A549 (cell line): ENCODE measurements around the gene CADPS2. TPM values are rescaled to one million over a fixed set of nuclear protein-coding genes. Genes with fewer than 3 reads are reported as not detected.

Experiments used
- ATAC-seq, 2 experiments: fragments of 200-7000 bp in 1 of 2; fragments of >200 bp in 1 of 2; cut with Nextera tagmentation in 1 of 2; cut with Tn5 transposase in 1 of 2; 3 replicates each; pipeline versions ENCODE4 v1.8.0 to v1.9.1; 2018 to 2020; ENCODE audit warnings: mild to moderate bottlenecking in 1 of 2, moderate library complexity in 1 of 2
- CTCF ChIA-PET: fragments of 300-600 bp; sonication (Branson Sonifier 250); formaldehyde crosslinking; extraction: SDS; loops from one replicate; lab custom pipeline; 2021; ENCODE audit warnings: antibody characterized with exemption, inconsistent platforms; lab: Yijun Ruan, JAX
- POLR2A ChIA-PET: fragments of 350-600 bp; formaldehyde crosslinking; extraction: SDS; loops from one replicate; lab custom pipeline; 2021; ENCODE audit warnings: antibody characterized with exemption, inconsistent platforms; lab: Yijun Ruan, JAX
- DNase-seq, 2 experiments: peaks; one replicate each; pipeline versions ENCODE4 v3.0.0 to v3.0.0-alpha.2; 2011 to 2016; ENCODE audit warnings: low read depth in 1 of 2, low spot score in 1 of 2
- FAIRE-seq: peaks from 2 replicates; lab custom pipeline; 2011; peaks lifted over from hg19 to GRCh38; lab: Jason Lieb, UNC
- H3K27ac ChIP-seq, 2 experiments: fragments of >200 bp; sonication (Bioruptor Twin); formaldehyde crosslinking; 3 replicates each; pipeline ENCODE4 v1.5.1; 2016 to 2017
- H3K4me1 ChIP-seq: fragments of >200 bp; sonication (Bioruptor Twin); formaldehyde crosslinking; 3 replicates; pipeline ENCODE4 v1.6.1; 2016
- H3K4me2 ChIP-seq: fragments of >200 bp; sonication (Bioruptor Twin); formaldehyde crosslinking; 3 replicates; pipeline ENCODE4 v1.6.1; 2016
- H3K4me3 ChIP-seq: fragments of >200 bp; sonication (Bioruptor Twin); formaldehyde crosslinking; 3 replicates; pipeline ENCODE4 v1.5.1; 2016
- H3K9me3 ChIP-seq: fragments of >200 bp; sonication (Bioruptor Twin); formaldehyde crosslinking; 3 replicates; pipeline ENCODE4 v1.6.1; 2016
- ATOH8 ChIP-seq: fragments of 250-450 bp; sonication (Bioruptor Pico); IDR thresholded peaks from 2 replicates; pipeline ENCODE4 v1.5.0; 2020; ENCODE audit warnings: low read depth, mild to moderate bottlenecking, moderate library complexity
- BCL3 ChIP-seq: fragments of >200 bp; sonication (Bioruptor Twin); formaldehyde crosslinking; IDR thresholded peaks from 3 replicates; pipeline ENCODE4 v1.6.1; 2016
- CEBPB ChIP-seq, 2 experiments: fragments of >200 bp in 1 of 2; sonication (Bioruptor Twin) in 1 of 2; formaldehyde crosslinking in 1 of 2; IDR thresholded peaks; 2 replicates each; pipeline ENCODE4 v1.6.1; 2012 to 2016
- E2F6 ChIP-seq: IDR thresholded peaks from 2 replicates; pipeline ENCODE4 v1.6.1; 2012; ENCODE audit warnings: low read depth, borderline replicate concordance
- EHF ChIP-seq: fragments of 250-450 bp; sonication (Bioruptor Pico); IDR thresholded peaks from 2 replicates; pipeline ENCODE4 v1.5.0; 2020; ENCODE audit warnings: mild to moderate bottlenecking
- ELK1 ChIP-seq: fragments of 150-350 bp; IDR thresholded peaks from 2 replicates; pipeline ENCODE4 v1.6.1; 2014; ENCODE audit warnings: low read depth, mild to moderate bottlenecking, low read length
- FOSL2 ChIP-seq, 2 experiments: fragments of 450-650 bp in 1 of 2; fragments of >200 bp in 1 of 2; sonication (Bioruptor Twin) in 1 of 2; formaldehyde crosslinking; IDR thresholded peaks; 2 replicates each; pipeline versions ENCODE4 v1.5.0 to v1.6.1; 2016 to 2020; ENCODE audit warnings: mild to moderate bottlenecking in 1 of 2, moderate library complexity in 1 of 2
- HOXA7 ChIP-seq: fragments of 250-450 bp; sonication (Bioruptor Pico); IDR thresholded peaks from 2 replicates; pipeline ENCODE4 v1.5.0; 2020; ENCODE audit warnings: mild to moderate bottlenecking, moderate library complexity
- HOXB5 ChIP-seq: fragments of 250-450 bp; sonication (Bioruptor Pico); IDR thresholded peaks from 2 replicates; pipeline ENCODE4 v1.5.0; 2020; ENCODE audit warnings: mild to moderate bottlenecking, moderate library complexity
- JUNB ChIP-seq: fragments of >200 bp; sonication (Bioruptor Twin); formaldehyde crosslinking; IDR thresholded peaks from 2 replicates; pipeline ENCODE4 v1.6.1; 2016
- MAFK ChIP-seq: fragments of 450-650 bp; IDR thresholded peaks from 2 replicates; pipeline ENCODE4 v1.6.1; 2014; ENCODE audit not compliant: partially characterized antibody
- MAZ ChIP-seq: fragments of 150-350 bp; IDR thresholded peaks from 2 replicates; pipeline ENCODE4 v1.6.1; 2014; ENCODE audit warnings: antibody characterized with exemption, low read depth, low read length, borderline replicate concordance
- NR3C1 ChIP-seq: fragments of >200 bp; sonication (Bioruptor Twin); formaldehyde crosslinking; IDR thresholded peaks from 3 replicates; pipeline ENCODE4 v1.6.1; 2017
- PHF8 ChIP-seq: fragments of 200-600 bp; sonication (generic); IDR thresholded peaks from 2 replicates; pipeline ENCODE4 v1.6.1; 2016; ENCODE audit warnings: low read depth, mild to moderate bottlenecking, antibody characterized with exemption, moderate library complexity, borderline replicate concordance
- POLR2A ChIP-seq: IDR thresholded peaks from 2 replicates; pipeline ENCODE4 v1.6.1; 2012; ENCODE audit warnings: mild to moderate bottlenecking, low read length
- RCOR1 ChIP-seq: fragments of 150-350 bp; IDR thresholded peaks from 2 replicates; pipeline ENCODE4 v1.6.1; 2014; ENCODE audit warnings: antibody characterized with exemption, low read length, low read depth
- RNF2 ChIP-seq: fragments of 200-600 bp; sonication (generic); IDR thresholded peaks from 2 replicates; pipeline ENCODE4 v1.6.1; 2016; ENCODE audit warnings: low read depth, mild to moderate bottlenecking, antibody characterized with exemption, moderate library complexity, borderline replicate concordance
- SMC3 ChIP-seq: fragments of >200 bp; sonication (Bioruptor Twin); formaldehyde crosslinking; IDR thresholded peaks from 3 replicates; pipeline ENCODE4 v1.6.1; 2018; ENCODE audit warnings: inconsistent platforms
- SREBF2 ChIP-seq: fragments of 450-650 bp; IDR thresholded peaks from 2 replicates; pipeline ENCODE4 v1.6.1; 2014; ENCODE audit warnings: mild to moderate bottlenecking, moderate library complexity
- TP53 ChIP-seq: fragments of 250-450 bp; sonication (Bioruptor Pico); IDR thresholded peaks from 2 replicates; pipeline ENCODE4 v1.5.0; 2021; ENCODE audit warnings: mild to moderate bottlenecking, moderate library complexity
- USF2 ChIP-seq: fragments of 450-650 bp; IDR thresholded peaks from 2 replicates; pipeline ENCODE4 v1.6.1; 2014; ENCODE audit warnings: antibody characterized with exemption
- ZC3H11A ChIP-seq: fragments of 450-650 bp; IDR thresholded peaks from 2 replicates; pipeline ENCODE4 v1.6.1; 2014; ENCODE audit warnings: antibody characterized with exemption, mild to moderate bottlenecking
- ZSCAN20 ChIP-seq: fragments of 250-450 bp; sonication (Bioruptor Pico); IDR thresholded peaks from 2 replicates; pipeline ENCODE4 v1.8.0; 2022; ENCODE audit warnings: mild to moderate bottlenecking, moderate library complexity
- WGBS: methylation state at CpG from one replicate; pipeline ENCODE4 v1.1.6; 2017; ENCODE audit errors: missing lambda C conversion rate; 5-methylcytosine and 5-hydroxymethylcytosine counted together
- polyA plus RNA-seq, 4 experiments: library from polyadenylated mRNA; depleted of rRNA in 3 of 4; stranded (reverse); fragments of >200 nt; fragmentation: RNase III in 1 of 4; extraction: RNeasy Plus Mini Kit Qiagen cat#74134 plus additional on column Dnase treatment in 1 of 4; gene quantifications; 2 replicates in 3 of 4; 3 replicates in 1 of 4; pipeline ENCODE4 v1.2.3, GENCODE V29; 2011 to 2017

Gene CADPS2
- polyA plus RNA-seq, 2 of the 4 experiments (the other 2 are of a cell fraction): 0.04 to 0.10 TPM

- Histone ChIP-seq H3K9me3 (no peaks in the 10 kb centered on the region), H3K4me3 (no peak overlapping the region), H3K4me2 (no peak overlapping the region), H3K27ac (no peak overlapping the region), H3K4me1 (no peaks in the 10 kb centered on the region)
- WGBS: 2% methylated on average over 4 of the region's 4 CpGs
- TF ChIP-seq MAZ (no peak), HOXB5 (CRISPR knock-in tag) (no peak), PHF8 (no peak), POLR2A (no peak), E2F6 (no peak), HOXA7 (CRISPR knock-in tag) (no peak), MAFK (no peak), ZC3H11A (no peak)
- DNase-seq (no peak), ATAC-seq (no peak), FAIRE-seq (no peak)
- POLR2A ChIA-PET: no interaction called here
- CTCF ChIA-PET: no interaction called here
Measured at GRCh38 chr7:122652876-122653275, 233.4 kb downstream of the CADPS2 start.

- 0% methylated on average over 2 of the region's 2 CpGs for WGBS
- CTCF ChIA-PET: no interaction called here
- DNase-seq: no peak
Measured at GRCh38 chr7:122651451-122651850, 234.8 kb downstream of the CADPS2 start.

GRCh38 chr7:122643250-122643649 lies 243.0 kb downstream of the CADPS2 start:
- ATAC-seq: no peak
- Histone ChIP-seq H3K4me3 (no peak overlapping the region), H3K4me2 (no peak overlapping the region), H3K9me3 (no peaks in the 10 kb centered on the region), H3K27ac (no peak overlapping the region), H3K4me1 (no peaks in the 10 kb centered on the region)
- POLR2A ChIA-PET: no interaction called here
- no peak for DNase-seq
- no peak for FAIRE-seq
- no peak for TF ChIP-seq ZC3H11A
- no peak for TF ChIP-seq SMC3
- no peak for TF ChIP-seq ELK1
- TF ChIP-seq RNF2: no peak
- WGBS: 0% methylated on average over 1 of the region's 1 CpG
- CTCF ChIA-PET: no interaction called here

More at GRCh38 chr7:122651451-122651850, 234.8 kb downstream of the CADPS2 start:
- FAIRE-seq (no peak), ATAC-seq (no peak)
- no peaks in the 10 kb centered on the region for H3K4me1 ChIP-seq
- TF ChIP-seq MAZ: no peak
- TF ChIP-seq ATOH8 (CRISPR knock-in tag): no peak
- no peak for TF ChIP-seq E2F6
- no peak for TF ChIP-seq ZSCAN20 (CRISPR knock-in tag)
- TF ChIP-seq FOSL2 (IDR thresholded peaks at IDR 0.05): no peak
- TF ChIP-seq FOSL2 (CRISPR knock-in tag; IDR thresholded peaks at IDR 0.05): no peak
- TF ChIP-seq NR3C1: no peak
- no peak overlapping the region for H3K4me3 ChIP-seq
- H3K4me2 ChIP-seq: no peak overlapping the region
- H3K27ac ChIP-seq: no peak overlapping the region
- POLR2A ChIA-PET: no interaction called here
- no peaks in the 10 kb centered on the region for H3K9me3 ChIP-seq

- FAIRE-seq (no peak), DNase-seq (no peak), ATAC-seq (no peak)
- WGBS: 0% methylated on average over 2 of the region's 2 CpGs
- CTCF ChIA-PET: no interaction called here
- TF ChIP-seq JUNB (no peak), TP53 (CRISPR knock-in tag) (no peak), RNF2 (no peak), SREBF2 (no peak), BCL3 (no peak), NR3C1 (no peak), RCOR1 (no peak), E2F6 (no peak), ZSCAN20 (CRISPR knock-in tag) (no peak), CEBPB (IDR thresholded peaks at IDR 0.05) (no peak), USF2 (no peak), EHF (no peak)
- H3K27ac ChIP-seq: no peak overlapping the region
- no peak overlapping the region for H3K4me2 ChIP-seq
- no peaks in the 10 kb centered on the region for H3K4me1 ChIP-seq
- POLR2A ChIA-PET: no interaction called here
- no peaks in the 10 kb centered on the region for H3K9me3 ChIP-seq
- H3K4me3 ChIP-seq: no peak overlapping the region
Measured at GRCh38 chr7:122638459-122638858, 247.8 kb downstream of the CADPS2 start.
